PFSK-1 (cell line): Measurements from ENCODE around the gene HELZ.

Experiments
- TAF1 ChIP-seq: IDR thresholded peaks from 2 replicates; pipeline ENCODE4 v1.6.1; 2012; ENCODE audit warnings: low read length, control low read depth, borderline replicate concordance; ENCODE audit not compliant: insufficient read depth
- TF ChIP-seq, protein P1 (sequence below), 2 experiments: IDR thresholded peaks; 2 replicates each; pipeline versions ENCODE4 v1.6.1 to v1.8.0; 2011 to 2012; ENCODE audit warnings: low read depth in 2 of 2, low read length in 2 of 2, control low read depth in 1 of 2, inconsistent platforms in 1 of 2, mild to moderate bottlenecking in 1 of 2, moderate library complexity in 1 of 2; ENCODE audit not compliant: insufficient read depth in 1 of 2

- no peak for TF ChIP-seq TAF1
- TF ChIP-seq, protein P1, sequence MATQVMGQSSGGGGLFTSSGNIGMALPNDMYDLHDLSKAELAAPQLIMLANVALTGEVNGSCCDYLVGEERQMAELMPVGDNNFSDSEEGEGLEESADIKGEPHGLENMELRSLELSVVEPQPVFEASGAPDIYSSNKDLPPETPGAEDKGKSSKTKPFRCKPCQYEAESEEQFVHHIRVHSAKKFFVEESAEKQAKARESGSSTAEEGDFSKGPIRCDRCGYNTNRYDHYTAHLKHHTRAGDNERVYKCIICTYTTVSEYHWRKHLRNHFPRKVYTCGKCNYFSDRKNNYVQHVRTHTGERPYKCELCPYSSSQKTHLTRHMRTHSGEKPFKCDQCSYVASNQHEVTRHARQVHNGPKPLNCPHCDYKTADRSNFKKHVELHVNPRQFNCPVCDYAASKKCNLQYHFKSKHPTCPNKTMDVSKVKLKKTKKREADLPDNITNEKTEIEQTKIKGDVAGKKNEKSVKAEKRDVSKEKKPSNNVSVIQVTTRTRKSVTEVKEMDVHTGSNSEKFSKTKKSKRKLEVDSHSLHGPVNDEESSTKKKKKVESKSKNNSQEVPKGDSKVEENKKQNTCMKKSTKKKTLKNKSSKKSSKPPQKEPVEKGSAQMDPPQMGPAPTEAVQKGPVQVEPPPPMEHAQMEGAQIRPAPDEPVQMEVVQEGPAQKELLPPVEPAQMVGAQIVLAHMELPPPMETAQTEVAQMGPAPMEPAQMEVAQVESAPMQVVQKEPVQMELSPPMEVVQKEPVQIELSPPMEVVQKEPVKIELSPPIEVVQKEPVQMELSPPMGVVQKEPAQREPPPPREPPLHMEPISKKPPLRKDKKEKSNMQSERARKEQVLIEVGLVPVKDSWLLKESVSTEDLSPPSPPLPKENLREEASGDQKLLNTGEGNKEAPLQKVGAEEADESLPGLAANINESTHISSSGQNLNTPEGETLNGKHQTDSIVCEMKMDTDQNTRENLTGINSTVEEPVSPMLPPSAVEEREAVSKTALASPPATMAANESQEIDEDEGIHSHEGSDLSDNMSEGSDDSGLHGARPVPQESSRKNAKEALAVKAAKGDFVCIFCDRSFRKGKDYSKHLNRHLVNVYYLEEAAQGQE (IDR thresholded peaks at IDR 0.05; ENCODE audit: insufficient read depth in 1 of 2, low read depth in 2 of 2, low read length in 2 of 2) = no peak
Measured at GRCh38 chr17:67157732-67158639, 87.0 kb downstream of the HELZ start.
